Skeletal muscle tissue (tissue), 4 donors: Measurements from ENCODE around the gene ANKS1B. TPM values are rescaled to one million over a fixed set of nuclear protein-coding genes. Genes with fewer than 3 reads are reported as not detected.

ENCODE experiments used
- H3K27ac ChIP-seq: one replicate; pipeline ENCODE4 v1.7.0; 2013; ENCODE audit warnings: mild to moderate bottlenecking, low read depth, low read length, inconsistent platforms
- H3K27me3 ChIP-seq, 3 donors: one replicate each; pipeline ENCODE4 v1.7.0; 2013; ENCODE audit warnings: low read length in 3 of 3; ENCODE audit not compliant: control insufficient read depth in 3 of 3, insufficient read depth in 3 of 3
- H3K36me3 ChIP-seq, 3 donors: one replicate each; pipeline ENCODE4 v1.7.0; 2013; ENCODE audit warnings: low read length in 3 of 3; ENCODE audit not compliant: control insufficient read depth in 3 of 3, insufficient read depth in 3 of 3
- H3K4me1 ChIP-seq, 3 donors: one replicate each; pipeline ENCODE4 v1.7.0; 2013; ENCODE audit warnings: low read length in 3 of 3, mild to moderate bottlenecking in 3 of 3; ENCODE audit not compliant: control insufficient read depth in 3 of 3, insufficient read depth in 3 of 3
- H3K4me3 ChIP-seq, 3 donors: one replicate each; pipeline ENCODE4 v1.7.0; 2013; ENCODE audit warnings: low read length in 3 of 3
- H3K9ac ChIP-seq, 3 donors: one replicate each; pipeline ENCODE4 v1.7.0; 2013; ENCODE audit warnings: low read length in 3 of 3, mild to moderate bottlenecking in 3 of 3, moderate library complexity in 2 of 3, low read depth in 1 of 3
- H3K9me3 ChIP-seq, 3 donors: one replicate each; pipeline ENCODE4 v1.7.0; 2013; ENCODE audit warnings: low read length in 3 of 3; ENCODE audit not compliant: control insufficient read depth in 3 of 3
- total RNA-seq: library from RNA; depleted of rRNA; stranded (reverse); fragments of >200 nt; gene quantifications from one replicate; pipeline ENCODE4 v1.2.3, GENCODE V29; 2014
- donor health status: Osteomylitis.

Gene ANKS1B
- total RNA-seq, 1 donor from 2014 or later: 10.4 TPM

- H3K36me3 ChIP-seq: peaks cover 9 to 24% (median 21%) of the 10 kb centered on the region in 3 donors
- H3K4me1 ChIP-seq: no peaks in the 10 kb centered on the region
- no peaks in the 10 kb centered on the region for H3K9me3 ChIP-seq
- no peak overlapping the region for H3K27ac ChIP-seq
- H3K9ac ChIP-seq: no peak overlapping the region
- no peaks in the 10 kb centered on the region for H3K27me3 ChIP-seq
- no peak overlapping the region for H3K4me3 ChIP-seq
These were observed 1263.5 kb downstream of the ANKS1B start for GRCh38 chr12:98721204-98721702.

- no peak overlapping the region for H3K27ac ChIP-seq
These were observed 1264.9 kb downstream of the ANKS1B start for GRCh38 chr12:98719515-98720504.

GRCh38 chr12:98714426-98714825 is 1270.3 kb downstream of the ANKS1B start:
- Histone ChIP-seq H3K36me3 (peaks cover 3 to 28% (median 12%) of the 10 kb centered on the region in 3 donors), H3K9ac (no peak overlapping the region), H3K27me3 (no peaks in the 10 kb centered on the region), H3K4me3 (no peak overlapping the region), H3K4me1 (no peaks in the 10 kb centered on the region), H3K27ac (no peak overlapping the region), H3K9me3 (no peaks in the 10 kb centered on the region)

More at GRCh38 chr12:98719515-98720504, 1264.9 kb downstream of the ANKS1B start:
- Histone ChIP-seq H3K4me1 (no peaks in the 10 kb centered on the region), H3K9ac (no peak overlapping the region), H3K36me3 (peaks cover 4 to 19% (median 13%) of the 10 kb centered on the region in 3 donors), H3K9me3 (no peaks in the 10 kb centered on the region), H3K27me3 (no peaks in the 10 kb centered on the region), H3K4me3 (no peak overlapping the region)

- H3K27me3 ChIP-seq: no peaks in the 10 kb centered on the region
- H3K4me3 ChIP-seq: no peak overlapping the region
- H3K4me1 ChIP-seq: no peaks in the 10 kb centered on the region
- H3K9ac ChIP-seq: no peak overlapping the region
- no peaks in the 10 kb centered on the region for H3K9me3 ChIP-seq
- H3K27ac ChIP-seq: no peak overlapping the region
- peaks cover 7 to 35% (median 18%) of the 10 kb centered on the region in 3 donors for H3K36me3 ChIP-seq
These were observed 1275.7 kb downstream of the ANKS1B start for GRCh38 chr12:98709022-98709421.

GRCh38 chr12:98701166-98701565 is 1283.6 kb downstream of the ANKS1B start:
- H3K4me3 ChIP-seq: no peak overlapping the region
- no peaks in the 10 kb centered on the region for H3K27me3 ChIP-seq
- H3K27ac ChIP-seq: no peak overlapping the region
- no peaks in the 10 kb centered on the region for H3K9me3 ChIP-seq
- peaks cover 0 to 3% (median 0%) of the 10 kb centered on the region in 3 donors for H3K4me1 ChIP-seq
- peaks cover 2 to 10% (median 8%) of the 10 kb centered on the region in 3 donors for H3K36me3 ChIP-seq
- H3K9ac ChIP-seq: no peak overlapping the region

GRCh38 chr12:98699586-98699985 is 1285.2 kb downstream of the ANKS1B start:
- no peak overlapping the region for H3K9ac ChIP-seq
- peaks cover 2 to 10% (median 9%) of the 10 kb centered on the region in 3 donors for H3K36me3 ChIP-seq
- no peaks in the 10 kb centered on the region for H3K9me3 ChIP-seq
- H3K4me1 ChIP-seq: peaks cover 0 to 3% (median 0%) of the 10 kb centered on the region in 3 donors
- H3K27me3 ChIP-seq: no peaks in the 10 kb centered on the region
- H3K27ac ChIP-seq: no peak overlapping the region
- H3K4me3 ChIP-seq: no peak overlapping the region

GRCh38 chr12:98698603-98699463 is 1285.9 kb downstream of the ANKS1B start:
- no peaks in the 10 kb centered on the region for H3K9me3 ChIP-seq
- H3K27ac ChIP-seq: no peak overlapping the region
- H3K4me1 ChIP-seq: peaks cover 0 to 3% (median 0%) of the 10 kb centered on the region in 3 donors
- H3K4me3 ChIP-seq: no peak overlapping the region
- no peaks in the 10 kb centered on the region for H3K27me3 ChIP-seq
- H3K36me3 ChIP-seq: peaks cover 2 to 7% (median 6%) of the 10 kb centered on the region in 3 donors
- no peak overlapping the region for H3K9ac ChIP-seq

GRCh38 chr12:98697209-98697608 is 1287.5 kb downstream of the ANKS1B start:
- Histone ChIP-seq H3K9ac (no peak overlapping the region), H3K4me3 (no peak overlapping the region), H3K27me3 (no peaks in the 10 kb centered on the region), H3K4me1 (peaks cover 0 to 3% (median 0%) of the 10 kb centered on the region in 3 donors), H3K27ac (no peak overlapping the region), H3K36me3 (peaks cover 2 to 7% (median 6%) of the 10 kb centered on the region in 3 donors), H3K9me3 (no peaks in the 10 kb centered on the region)

GRCh38 chr12:98696036-98696646 is 1288.6 kb downstream of the ANKS1B start:
- H3K4me3 ChIP-seq: no peak overlapping the region
- no peak overlapping the region for H3K9ac ChIP-seq
- H3K27ac ChIP-seq: no peak overlapping the region
- H3K9me3 ChIP-seq: no peaks in the 10 kb centered on the region
- H3K27me3 ChIP-seq: no peaks in the 10 kb centered on the region
- peaks cover 2 to 9% (median 6%) of the 10 kb centered on the region in 3 donors for H3K36me3 ChIP-seq
- H3K4me1 ChIP-seq: peaks cover 0 to 3% (median 0%) of the 10 kb centered on the region in 3 donors
